Renal cortex interstitium (tissue), 11 donors: ENCODE results near the gene MYO3B. TPM values are rescaled to one million over a fixed set of nuclear protein-coding genes. Genes with fewer than 3 reads are reported as not detected.

Experiments used
- DNase-seq, 11 donors: peaks; one replicate each; pipeline ENCODE4 v3.0.0-alpha.2; 2013; ENCODE audit warnings: low read depth in 9 of 11, low spot score in 4 of 11; ENCODE audit errors: extremely low read depth in 1 of 11
- polyA plus RNA-seq, 3 donors: library from polyadenylated mRNA; unstranded; fragments of 120-200 nt; gene quantifications; one replicate each; pipeline ENCODE4 v1.2.1, GENCODE V29; 2013; ENCODE audit not compliant: insufficient read length in 3 of 3

The MYO3B gene
- polyA plus RNA-seq, 3 donors, result 6.1 to 9.9 (median 6.6) TPM

DNA sequence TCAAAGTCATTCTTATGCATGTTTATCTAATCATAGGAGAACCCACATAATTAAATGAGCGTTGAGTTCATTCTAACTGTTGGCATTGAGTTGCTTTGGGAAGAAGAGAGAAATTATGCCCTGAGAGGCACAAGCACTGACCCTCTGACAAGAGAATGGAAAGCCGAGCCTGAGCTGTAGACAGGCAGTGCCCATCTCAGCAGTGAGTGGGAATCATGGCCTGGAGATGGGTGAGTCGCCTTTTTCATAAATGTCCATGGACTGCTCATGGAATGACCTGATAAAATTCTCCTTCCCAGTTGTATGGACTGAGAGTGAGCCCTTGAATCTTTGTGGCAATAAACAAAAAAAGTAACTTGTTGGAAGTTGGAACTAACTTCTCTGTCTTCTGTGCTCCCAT lies 21.4 kb upstream of the MYO3B start:
- no peak for DNase-seq

DNA sequence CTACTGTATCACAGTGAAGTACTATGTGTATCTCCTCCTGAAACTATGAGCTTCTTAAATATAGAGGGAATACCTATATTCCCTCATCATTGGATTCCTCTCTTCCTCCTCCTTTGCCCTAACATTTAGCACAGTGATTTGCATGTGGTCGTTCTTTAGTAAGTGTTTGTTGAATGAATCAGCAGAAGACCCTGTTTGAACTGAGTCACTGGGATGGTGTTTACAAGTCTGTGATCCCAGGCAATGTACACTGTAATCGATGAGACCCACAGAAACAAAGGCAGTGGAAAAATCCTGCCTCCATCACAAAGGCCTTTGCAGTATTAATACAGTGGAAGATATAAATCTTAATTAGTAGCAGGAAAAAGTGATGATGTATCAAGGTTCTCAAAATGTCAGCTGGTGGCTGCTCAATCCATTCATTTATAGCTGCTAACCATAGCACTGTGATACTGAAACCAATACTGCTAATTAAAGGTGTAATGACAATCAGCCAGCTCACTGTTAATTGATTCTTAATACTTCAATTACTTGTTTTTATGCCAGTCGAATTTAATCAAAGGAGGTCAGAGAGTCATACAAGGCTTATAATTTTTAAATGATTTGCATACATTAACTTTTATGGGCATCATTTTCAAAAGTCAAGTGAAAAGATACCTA lies 20.8 kb upstream of the MYO3B start:
- DNase-seq, result no peak

DNA sequence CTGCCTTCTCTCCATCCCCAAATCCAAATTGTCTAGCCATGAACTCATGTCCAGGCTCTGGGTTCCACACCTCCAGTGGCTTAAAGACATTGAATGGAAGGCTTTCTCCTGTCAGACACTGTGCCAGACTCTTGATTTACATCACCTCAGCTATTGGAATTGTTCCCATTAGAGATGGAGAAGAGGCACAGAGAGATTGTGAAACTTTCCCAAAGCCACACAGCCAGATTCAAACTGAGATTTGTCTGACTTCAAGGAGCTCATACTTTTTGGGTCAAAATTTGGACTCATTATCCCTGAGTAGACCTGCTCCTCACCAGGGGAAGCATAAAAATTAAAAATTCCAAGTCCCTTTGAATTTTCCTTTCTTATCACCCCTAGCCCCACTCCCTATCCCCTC lies 18.9 kb upstream of the MYO3B start:
- no peak for DNase-seq

DNA sequence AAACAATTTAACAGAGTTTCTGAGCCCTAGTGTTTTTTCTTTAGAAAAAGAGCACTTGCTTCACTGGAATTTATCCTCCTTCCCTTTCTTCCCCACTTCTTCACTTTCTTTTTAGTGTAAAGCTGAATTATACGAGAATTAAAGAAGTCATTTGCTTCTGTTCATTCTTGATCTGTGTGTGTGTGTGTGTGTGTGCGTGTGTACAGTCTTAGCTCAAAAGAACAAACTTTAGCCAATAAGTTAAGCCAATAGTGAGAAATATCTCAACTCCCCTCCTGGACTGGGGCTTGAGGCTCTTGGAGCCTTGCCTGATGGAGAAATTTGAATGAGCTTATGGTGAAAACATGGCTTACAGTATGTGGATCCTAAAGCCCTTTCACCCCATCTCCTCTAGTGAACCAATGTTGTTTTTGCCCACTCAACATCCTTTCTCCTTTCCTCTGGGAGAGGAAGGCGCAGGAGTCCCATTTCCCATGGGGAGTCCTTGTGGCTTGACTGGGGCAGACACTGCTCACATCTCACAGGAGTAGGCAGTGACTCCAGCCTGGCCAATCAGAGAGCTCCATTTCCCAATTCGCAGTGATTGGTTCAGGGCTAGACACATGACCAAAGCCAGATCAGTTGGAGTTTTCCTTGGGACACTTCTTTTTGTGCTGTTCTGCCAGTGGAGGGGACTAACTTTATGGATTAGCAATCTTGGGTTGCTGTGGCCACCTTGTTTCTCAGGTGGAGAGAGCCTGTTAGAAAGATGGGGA lies 16.3 kb upstream of the MYO3B start:
- no peak for DNase-seq

DNA sequence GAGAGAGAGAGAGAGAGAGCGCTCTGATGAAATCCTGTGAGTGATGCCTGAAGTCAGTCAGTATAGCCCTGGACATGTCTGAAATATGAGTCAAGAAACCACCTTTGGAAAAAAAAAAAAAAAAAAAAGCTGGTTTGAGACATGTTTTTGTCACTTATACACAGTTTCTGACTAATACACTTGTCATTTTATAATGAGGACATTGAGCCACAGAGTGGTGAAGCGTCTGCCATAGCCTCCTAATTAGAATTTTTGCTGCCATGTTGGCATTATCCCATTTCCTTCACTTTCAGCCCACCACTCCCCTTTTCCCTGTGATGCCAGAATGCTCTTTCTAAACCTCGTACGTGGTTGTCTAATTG lies 15.7 kb upstream of the MYO3B start:
- no peak for DNase-seq

DNA sequence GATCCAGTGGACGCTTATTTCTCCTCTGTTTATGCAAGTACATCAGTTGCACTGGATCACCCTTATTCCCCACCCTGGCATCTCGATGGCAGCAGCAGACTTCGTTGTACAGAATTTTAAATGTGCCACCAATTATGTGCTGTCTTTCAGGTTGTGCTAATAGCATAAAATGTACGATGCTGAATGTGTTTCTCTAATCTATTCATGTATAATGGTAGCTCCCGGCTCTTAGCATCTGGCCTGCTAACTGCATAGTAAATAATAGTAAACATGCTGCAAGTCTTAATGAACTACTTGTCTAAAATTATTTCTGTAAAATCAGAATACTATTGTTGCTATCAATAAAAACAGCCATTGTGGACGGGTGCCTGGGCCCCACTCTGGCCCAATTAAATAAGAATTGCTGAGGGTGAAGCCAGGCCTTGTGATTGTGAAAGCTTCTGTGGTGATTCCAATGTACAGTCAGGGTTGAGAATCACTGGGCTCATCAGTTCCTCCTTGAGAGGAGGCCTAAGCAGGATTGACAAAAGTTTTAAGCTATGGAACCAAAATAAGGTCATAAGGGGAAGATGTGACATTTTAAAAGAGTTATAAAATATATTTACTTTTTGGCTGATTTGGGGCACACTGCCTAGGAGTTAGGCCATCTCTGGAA lies 14.4 kb upstream of the MYO3B start:
- DNase-seq, result no peak

DNA sequence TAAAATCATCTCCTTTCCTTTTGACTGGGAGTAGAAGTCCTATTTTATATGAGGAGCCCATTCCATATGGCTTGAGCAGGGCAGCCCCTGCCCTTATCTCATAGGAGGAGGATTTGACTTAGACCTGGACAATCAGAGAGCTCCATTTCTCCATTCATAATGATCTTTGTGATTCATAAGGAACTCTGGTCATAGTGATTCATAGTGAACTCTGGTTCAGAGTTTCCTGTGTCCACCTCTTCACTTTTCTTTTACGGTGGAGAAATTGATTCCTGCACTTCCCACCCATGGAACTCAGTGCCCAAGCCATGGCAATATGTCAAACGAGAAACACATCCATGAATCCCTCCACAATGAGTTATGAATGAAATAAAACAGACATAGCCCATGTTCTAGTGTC lies 12.8 kb upstream of the MYO3B start:
- DNase-seq, result no peak

DNA sequence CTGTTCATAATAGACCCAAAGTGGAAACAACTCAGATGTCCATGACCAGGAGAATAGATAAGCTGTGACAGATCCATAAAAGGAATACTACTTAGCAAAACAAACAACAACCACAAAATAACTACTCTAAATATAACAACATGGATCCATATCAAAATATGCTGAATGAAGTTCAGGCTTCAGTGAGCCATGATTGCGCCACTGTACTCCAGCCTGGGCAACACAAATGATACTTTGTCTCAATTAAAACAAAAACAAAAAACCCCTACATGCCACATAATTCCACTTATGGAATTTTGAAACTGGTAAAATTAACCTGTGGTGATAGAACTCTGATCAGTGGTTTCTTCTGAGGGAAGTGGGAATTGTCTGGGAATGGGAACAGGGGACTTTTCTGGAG lies 11.2 kb upstream of the MYO3B start:
- DNase-seq, result no peak

DNA sequence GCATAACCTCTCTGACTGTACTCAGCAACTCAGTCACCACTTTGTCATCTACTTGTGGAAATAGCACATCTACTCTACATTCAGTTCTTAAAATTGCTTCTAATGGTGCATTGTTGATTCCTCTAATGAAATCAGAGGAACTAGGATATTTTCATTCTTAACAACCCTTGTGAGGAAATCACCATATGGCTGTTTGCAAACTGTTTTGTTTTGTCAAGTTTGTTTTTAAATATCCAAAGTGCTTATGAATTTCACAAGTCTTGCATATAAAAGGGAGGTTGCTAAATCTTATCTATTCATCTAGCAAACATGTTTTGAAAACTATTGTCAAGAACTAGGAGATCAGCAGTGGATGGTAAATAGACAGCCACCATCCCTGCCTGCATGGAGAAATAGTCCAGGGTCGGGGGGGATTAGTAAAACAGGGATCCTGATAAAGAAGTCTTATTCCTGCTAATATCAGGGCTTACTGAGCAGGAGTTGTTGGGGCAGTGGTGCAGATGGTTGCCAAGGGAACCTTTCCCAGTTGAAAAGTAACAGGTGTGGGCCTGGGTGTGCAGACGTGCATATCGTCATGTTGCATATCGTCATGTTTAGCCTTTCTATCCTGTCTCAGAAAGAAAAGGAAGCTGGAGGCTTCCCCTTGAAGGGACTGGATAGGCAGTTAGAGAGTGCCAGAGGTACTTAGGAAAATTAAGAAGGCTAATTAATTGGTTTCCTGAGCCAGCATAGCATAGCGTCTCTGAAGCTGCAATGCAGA lies 7.5 kb upstream of the MYO3B start:
- DNase-seq, result peak in 9 of 11 donors; percentile 51 to 82 (median 62)

DNA sequence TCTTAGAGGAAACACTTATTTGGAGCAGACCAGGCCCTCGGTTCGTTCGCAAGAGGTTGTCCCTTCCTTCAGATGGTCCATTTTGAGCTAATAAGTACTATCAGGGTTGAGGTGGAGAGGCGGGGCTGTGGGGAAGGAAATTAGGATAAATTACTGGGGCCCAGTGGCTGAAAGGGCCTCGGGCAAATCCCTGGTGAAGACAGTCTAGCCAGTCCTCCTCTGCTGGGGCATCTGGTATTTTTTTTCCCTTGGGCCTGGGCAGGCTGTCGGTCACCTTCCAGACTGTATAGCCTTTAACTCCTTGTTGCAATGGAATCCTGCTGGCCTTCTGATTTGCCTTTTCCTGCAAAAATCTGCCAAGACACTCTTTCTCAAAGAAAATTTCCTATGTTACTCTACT lies 1.7 kb upstream of the MYO3B start:
- no peak for DNase-seq

DNA sequence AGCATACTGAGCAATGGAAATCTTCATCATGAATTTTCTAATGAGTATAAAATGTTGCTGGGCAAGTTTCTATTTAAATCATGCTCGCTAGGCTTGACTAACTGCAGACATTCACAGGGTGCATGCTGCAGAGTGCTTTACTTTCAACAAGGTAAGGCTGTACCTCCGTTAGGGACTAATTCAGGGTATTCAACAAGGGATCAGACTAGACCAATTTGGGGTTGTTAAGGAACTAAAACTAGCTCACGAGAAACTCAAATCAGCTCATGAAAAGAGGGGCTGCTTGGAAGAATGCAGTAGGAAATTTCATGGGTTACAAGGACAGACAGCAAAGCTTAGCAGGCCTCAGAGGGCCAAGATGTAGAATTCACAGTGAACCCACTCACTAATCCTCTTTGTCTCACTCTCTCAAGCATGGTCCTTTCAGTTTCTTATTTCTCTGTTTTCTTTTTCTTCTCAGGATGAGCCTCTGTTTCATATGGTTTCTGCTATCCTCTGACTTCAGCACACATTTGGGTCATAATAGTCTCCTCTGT lies 2.2 kb downstream of the MYO3B start:
- DNase-seq, result peak in 4 of 11 donors; percentile 6 to 46 (median 34)

DNA sequence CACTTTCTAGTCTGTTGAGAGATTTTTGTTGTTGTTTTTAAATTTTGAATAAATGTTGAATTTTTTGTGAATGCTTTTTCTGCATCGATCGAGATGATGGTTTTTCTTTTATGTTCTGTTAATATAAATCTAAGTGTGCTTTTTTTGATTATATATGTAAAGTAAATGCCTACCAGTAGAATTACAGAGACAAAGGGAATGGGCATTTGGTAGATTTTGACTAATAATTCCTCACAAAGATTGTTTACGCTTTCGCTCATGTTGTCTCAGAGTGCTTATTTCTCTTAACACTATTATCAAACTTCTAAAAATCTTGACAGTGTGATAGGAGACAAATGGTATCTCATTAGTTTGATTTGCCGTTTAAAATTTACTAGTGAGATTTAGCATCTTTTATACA lies 3.7 kb downstream of the MYO3B start:
- DNase-seq, result no peak

DNA sequence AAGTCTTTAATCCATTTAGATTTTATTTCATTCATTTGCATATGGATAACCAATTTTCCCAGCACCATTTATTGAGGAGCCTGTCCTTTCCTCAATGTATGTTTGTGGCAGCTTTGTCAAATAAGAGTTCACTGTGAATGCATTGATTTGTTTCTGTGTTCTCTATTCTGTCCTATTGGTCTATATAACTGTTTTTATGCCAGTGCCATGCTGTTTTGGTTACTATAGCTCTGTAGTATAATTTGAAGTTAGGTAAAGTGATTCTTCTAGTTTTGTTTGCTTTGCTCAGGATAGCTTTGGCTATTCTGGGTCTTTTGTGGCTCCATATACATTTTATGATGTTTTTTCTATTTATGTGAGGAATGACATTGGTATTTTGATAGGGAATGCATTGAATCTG lies 7.4 kb downstream of the MYO3B start:
- no peak for DNase-seq

DNA sequence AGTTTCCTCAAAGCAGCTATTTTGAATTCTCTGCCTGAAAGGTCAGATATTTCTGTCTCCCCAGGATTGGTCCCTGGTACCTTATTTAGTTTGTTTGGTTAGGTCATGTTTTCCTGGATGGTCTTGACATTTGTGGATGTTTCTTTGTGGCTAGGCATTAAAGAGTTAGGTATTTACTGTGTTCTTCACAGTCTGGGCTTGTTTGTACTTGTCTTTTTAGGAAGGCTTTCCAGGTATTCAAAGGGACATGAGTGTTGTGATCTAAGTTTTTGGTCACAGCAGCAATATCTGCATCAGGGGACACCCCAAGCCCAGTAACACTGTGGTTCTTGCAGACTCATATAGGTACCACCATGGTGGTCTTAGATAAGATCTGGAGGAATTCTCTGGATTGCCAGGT lies 11.8 kb downstream of the MYO3B start:
- DNase-seq, result no peak

DNA sequence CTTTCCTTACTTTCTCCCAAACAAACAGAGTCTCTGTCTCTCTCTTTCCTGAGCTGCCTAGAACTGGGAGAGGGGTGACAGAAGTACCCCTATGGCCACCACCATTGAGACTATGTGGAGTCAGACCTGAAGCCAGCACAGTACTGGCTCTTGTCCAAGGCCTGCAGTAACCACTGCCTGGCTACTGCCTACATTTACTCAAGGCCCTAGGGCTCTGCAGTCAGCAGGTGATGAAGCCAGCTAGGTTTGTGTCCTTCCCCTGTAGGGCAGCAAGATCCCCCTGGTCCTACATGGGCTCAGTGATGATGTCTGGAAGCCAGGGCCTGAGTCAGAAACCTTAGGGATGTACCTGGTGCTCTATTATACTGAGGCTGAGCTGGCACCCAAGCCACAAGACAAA lies 12.2 kb downstream of the MYO3B start:
- DNase-seq, result no peak

DNA sequence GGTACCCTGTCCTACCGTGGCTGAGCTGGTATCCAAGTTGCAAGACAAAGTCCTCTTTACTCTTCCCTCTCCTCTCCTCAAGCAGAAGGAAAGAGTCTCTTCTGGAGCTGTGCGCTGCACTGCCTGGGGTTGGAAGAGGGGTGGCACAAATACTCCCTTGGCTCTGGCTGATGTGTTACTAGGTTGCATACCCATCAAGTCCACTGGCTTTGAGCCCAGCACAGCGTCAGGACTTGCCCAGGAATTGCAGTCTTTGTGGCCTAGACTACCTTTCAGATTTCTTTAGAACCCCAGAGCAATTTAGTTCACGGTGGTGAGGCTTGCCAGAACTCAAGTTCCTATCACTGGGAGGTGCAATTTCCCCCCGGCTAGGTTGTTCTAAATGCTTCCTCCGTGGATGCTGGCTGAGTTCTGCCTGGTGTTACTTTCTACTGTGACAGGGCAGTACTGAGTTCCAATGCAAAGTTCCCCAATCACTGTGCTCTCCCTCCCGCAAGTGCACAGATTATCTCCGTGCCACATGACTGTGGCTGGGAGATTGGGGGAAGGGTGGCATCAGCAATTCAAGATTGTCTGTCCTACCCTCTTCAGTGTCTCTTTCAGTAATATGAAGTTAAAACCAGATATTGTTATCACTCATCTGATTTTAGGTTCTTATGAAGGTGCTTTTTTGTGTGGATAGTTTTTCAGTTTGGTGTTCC lies 13.4 kb downstream of the MYO3B start:
- no peak for DNase-seq

DNA sequence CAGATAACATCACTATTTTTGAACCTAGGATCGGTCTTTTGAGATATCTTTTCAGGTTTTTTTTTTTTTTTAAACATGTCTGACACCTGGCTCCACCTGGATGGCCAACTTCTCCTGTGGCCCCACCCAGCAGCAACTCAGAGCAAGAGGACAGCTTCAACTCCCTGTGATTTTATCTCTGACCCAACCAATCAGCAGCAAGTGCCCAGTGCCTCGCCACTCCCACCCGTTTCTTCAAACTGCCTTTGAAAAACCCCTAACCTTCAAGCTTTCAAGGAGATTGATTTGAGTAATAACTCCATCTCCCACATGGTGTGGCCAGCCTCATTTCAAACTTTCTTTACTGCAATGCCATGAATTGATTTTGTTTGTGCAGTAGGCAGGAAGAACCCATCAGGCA lies 19.0 kb downstream of the MYO3B start:
- no peak for DNase-seq

DNA sequence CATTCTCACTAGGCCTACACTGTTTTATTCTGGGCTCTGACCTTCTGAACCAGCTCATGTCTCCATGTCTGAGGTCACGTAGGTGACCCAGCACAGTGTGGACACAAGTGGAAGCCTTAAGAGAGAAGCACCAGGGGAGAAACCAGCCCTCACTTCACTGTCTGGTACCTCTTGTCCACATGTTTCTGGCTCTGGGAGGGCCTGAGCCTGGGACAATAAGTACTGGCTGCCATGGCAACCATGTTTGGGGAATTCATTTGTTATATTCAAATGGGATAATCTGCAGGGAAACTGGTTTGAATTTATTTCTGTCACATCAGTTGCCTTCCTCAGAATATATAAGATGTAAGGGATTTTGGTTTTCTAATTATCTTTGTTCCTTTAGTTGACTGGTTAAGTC lies 23.3 kb downstream of the MYO3B start:
- DNase-seq, result no peak
